Natural killer cell (primary cell): ENCODE results near the gene CDK14. TPM values are rescaled to one million over a fixed set of nuclear protein-coding genes. Genes with fewer than 3 reads are reported as not detected.
"Not testable (repeated sequence)": the region's sequence is repeated elsewhere in the genome, so short reads cannot be mapped to it uniquely, and the experiment has no call there.

ENCODE experiments used
- ATAC-seq, 3 donors: fragments of 150-1000 bp in 2 of 3; fragments of 200-7000 bp in 1 of 3; cut with Tn5 transposase; 1 replicate in 1 of 3; 2 replicates in 2 of 3; pipeline ENCODE4 v1.10.0; 2021; ENCODE audit warnings: mild to moderate bottlenecking in 2 of 3, moderate library complexity in 2 of 3
- DNase-seq, 2 donors: peaks; one replicate each; pipeline versions ENCODE4 v3.0.0 to v3.0.0-alpha.2; 2013 to 2021; ENCODE audit warnings: mixed read lengths in 1 of 2
- H3K27ac ChIP-seq: one replicate; pipeline ENCODE4 v1.5.1; 2013; ENCODE audit warnings: mild to moderate bottlenecking, low read length
- H3K27me3 ChIP-seq: one replicate; pipeline ENCODE4 v1.6.1; 2013; ENCODE audit warnings: low read length; ENCODE audit not compliant: control insufficient read depth, insufficient read depth
- H3K36me3 ChIP-seq: one replicate; pipeline ENCODE4 v1.6.1; 2013; ENCODE audit warnings: low read length; ENCODE audit not compliant: control insufficient read depth, insufficient read depth
- H3K4me1 ChIP-seq: one replicate; pipeline ENCODE4 v1.6.1; 2013; ENCODE audit warnings: low read length; ENCODE audit not compliant: control insufficient read depth, insufficient read depth
- H3K4me3 ChIP-seq: one replicate; pipeline ENCODE4 v1.5.1; 2013; ENCODE audit warnings: low read length
- H3K9me3 ChIP-seq: one replicate; pipeline ENCODE4 v1.6.1; 2013; ENCODE audit warnings: low read length; ENCODE audit not compliant: control insufficient read depth, insufficient read depth
- H3K27ac Mint-ChIP-seq, 2 donors: one replicate each; pipeline ENCODE4 v1.8.0; 2022; ENCODE audit warnings: mild to moderate bottlenecking in 2 of 2, mixed read lengths in 2 of 2, moderate library complexity in 1 of 2
- H3K27me3 Mint-ChIP-seq, 2 donors: one replicate each; pipeline ENCODE4 v1.8.0; 2022; ENCODE audit warnings: low read depth in 2 of 2, mixed read lengths in 2 of 2
- H3K36me3 Mint-ChIP-seq: one replicate; pipeline ENCODE4 v1.8.0; 2022; ENCODE audit warnings: mixed read lengths
- H3K4me1 Mint-ChIP-seq, 2 donors: one replicate each; pipeline ENCODE4 v1.8.0; 2022; ENCODE audit warnings: mixed read lengths in 2 of 2
- H3K4me3 Mint-ChIP-seq: one replicate; pipeline ENCODE4 v1.8.0; 2022; ENCODE audit warnings: mild to moderate bottlenecking, moderate library complexity, mixed read lengths
- H3K9me3 Mint-ChIP-seq, 2 donors: one replicate each; pipeline ENCODE4 v1.8.0; 2022; ENCODE audit warnings: mixed read lengths in 2 of 2
- CTCF ChIP-seq: fragments of 200-600 bp; IDR thresholded peaks from one replicate; pipeline ENCODE4 v1.8.0; 2022; ENCODE audit warnings: antibody characterized with exemption
- WGBS: methylation state at CpG from one replicate; pipeline ENCODE4 v1.1.7; 2013; ENCODE audit warnings: missing lambda C conversion rate; ENCODE audit not compliant: insufficient coverage; 5-methylcytosine and 5-hydroxymethylcytosine counted together
- intact Hi-C: fragments of 100-400 bp; cut with micrococcal nuclease; formaldehyde crosslinking; loops from one replicate; pipeline ENCODE4 v1.14.2; 2022
- total RNA-seq, 4 donors: library from RNA; stranded (reverse); fragments of 120-200 nt in 1 of 4; gene quantifications; one replicate each; pipeline versions ENCODE4 v1.2.3 to v1.2.4, GENCODE V29; 2013 to 2022

The CDK14 gene
- total RNA-seq, 3 donors from 2014 or later (not counting 1 experiment from before 2014, with no cell fraction given) = 1.2 to 12.5 (median 1.9) TPM

- Mint-ChIP-seq H3K9me3 (peaks cover 14 to 21% of the 10 kb centered on the region in 2 donors), H3K27me3 (no peaks in the 10 kb centered on the region), H3K36me3 (peaks cover 17% of the 10 kb centered on the region), H3K4me3 (no peak overlapping the region), H3K27ac (no peak overlapping the region), H3K4me1 (no peaks in the 10 kb centered on the region)
- WGBS = 89% methylated on average over 3 of the region's 3 CpGs
- Histone ChIP-seq H3K9me3 (peaks cover 16% of the 10 kb centered on the region), H3K4me3 (no peak overlapping the region), H3K36me3 (no peaks in the 10 kb centered on the region), H3K4me1 (no peaks in the 10 kb centered on the region), H3K27ac (no peak overlapping the region), H3K27me3 (no peaks in the 10 kb centered on the region)
- no peak for DNase-seq
- ATAC-seq = no peak
- intact Hi-C loops = no loop called here
- no peak for TF ChIP-seq CTCF
Measured at GRCh38 chr7:90791596-90791995, 195.5 kb downstream of the CDK14 start.

- 59% methylated on average over 1 of the region's 1 CpG for WGBS
Measured at GRCh38 chr7:90792301-90792700, 196.2 kb downstream of the CDK14 start.

GRCh38 chr7:90794234-90794633 lies 198.1 kb downstream of the CDK14 start:
- H3K9me3 ChIP-seq = peaks cover 18% of the 10 kb centered on the region
- DNase-seq, H3K36me3 ChIP-seq, ATAC-seq, H3K27me3 Mint-ChIP-seq, H3K27ac ChIP-seq, H3K4me1 Mint-ChIP-seq, intact Hi-C loops, H3K4me3 ChIP-seq, H3K4me3 Mint-ChIP-seq, H3K4me1 ChIP-seq, H3K27ac Mint-ChIP-seq, H3K27me3 ChIP-seq: not testable (repeated sequence)
- Mint-ChIP-seq H3K9me3 (peaks cover 18 to 23% of the 10 kb centered on the region in 2 donors), H3K36me3 (peaks cover 26% of the 10 kb centered on the region)
- whole genome bisulfite sequencing = 84% methylated on average over 10 of the region's 12 CpGs

More at GRCh38 chr7:90792301-90792700, 196.2 kb downstream of the CDK14 start:
- DNase-seq = no peak
- no peak for ATAC-seq
- Mint-ChIP-seq H3K36me3 (peaks cover 17% of the 10 kb centered on the region), H3K27me3 (no peaks in the 10 kb centered on the region), H3K27ac (no peak overlapping the region), H3K9me3 (peaks cover 15 to 23% of the 10 kb centered on the region in 2 donors), H3K4me3 (no peak overlapping the region), H3K4me1 (no peaks in the 10 kb centered on the region)
- Histone ChIP-seq H3K27me3 (no peaks in the 10 kb centered on the region), H3K4me3 (no peak overlapping the region), H3K9me3 (peaks cover 18% of the 10 kb centered on the region), H3K36me3 (no peaks in the 10 kb centered on the region), H3K27ac (no peak overlapping the region), H3K4me1 (no peaks in the 10 kb centered on the region)
- TF ChIP-seq CTCF = no peak
- intact Hi-C loops = no loop called here

- no peaks in the 10 kb centered on the region for H3K4me1 Mint-ChIP-seq
Measured at GRCh38 chr7:90797596-90797995, 201.5 kb downstream of the CDK14 start.

More at GRCh38 chr7:90797596-90797995, 201.5 kb downstream of the CDK14 start:
- Mint-ChIP-seq H3K36me3 (peaks cover 22% of the 10 kb centered on the region), H3K4me3 (no peak overlapping the region), H3K27ac (no peak overlapping the region), H3K9me3 (peaks cover 15 to 21% of the 10 kb centered on the region in 2 donors), H3K27me3 (no peaks in the 10 kb centered on the region)
- Histone ChIP-seq H3K27ac (no peak overlapping the region), H3K4me3 (no peak overlapping the region), H3K4me1 (no peaks in the 10 kb centered on the region), H3K9me3 (peaks cover 18% of the 10 kb centered on the region), H3K36me3 (no peaks in the 10 kb centered on the region), H3K27me3 (no peaks in the 10 kb centered on the region)
- no peak for TF ChIP-seq CTCF
- 100% methylated on average over 1 of the region's 2 CpGs for WGBS
- DNase-seq (no peak), ATAC-seq (no peak)
- intact Hi-C loops = no loop called here
